Measurements from ENCODE around the gene GPR3.
A peak's percentile ranks its signal among the peaks of the same experiment; 100 is the strongest.

Gene GPR3

GRCh38 chr1:27392096-27392777 is at the start of gene GPR3:
TSS of gene GPR3 (plus strand) at chr1:27392622. CDS start at chr1:27393799, 1,177 bp downstream.
- peak; percentile 90 to 96 for DNase-seq

GRCh38 chr1:27342778-27343638 is 49.4 kb upstream of the GPR3 start:
- DNase-seq, result peak in 1 of 2 donors; percentile 38

- DNase-seq, result no peak
Observed at GRCh38 chr1:27343639-27344025, 48.8 kb upstream of the GPR3 start.

GRCh38 chr1:27345272-27345671 is 47.1 kb upstream of the GPR3 start:
- no peak for DNase-seq

DNA sequence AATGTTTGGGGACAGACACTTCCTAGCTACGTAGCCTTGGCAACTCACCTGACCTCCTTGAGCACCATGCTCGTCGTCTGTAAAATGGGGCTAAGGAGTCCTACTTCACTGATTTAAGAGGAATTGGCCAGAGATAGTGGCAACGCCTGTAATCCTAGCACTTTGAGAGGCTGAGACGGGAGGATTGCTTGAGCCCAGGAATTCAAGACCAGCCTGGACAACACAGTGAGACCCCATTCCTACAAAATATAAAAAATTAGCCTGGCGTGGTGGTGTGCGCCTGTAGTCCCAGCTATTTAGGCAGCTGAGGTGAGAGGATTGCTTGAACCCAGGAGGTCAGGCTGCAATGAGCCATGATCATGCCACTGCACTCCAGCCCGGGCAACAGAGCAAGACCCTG is 46.1 kb upstream of the GPR3 start:
- DNase-seq, result no peak

DNA sequence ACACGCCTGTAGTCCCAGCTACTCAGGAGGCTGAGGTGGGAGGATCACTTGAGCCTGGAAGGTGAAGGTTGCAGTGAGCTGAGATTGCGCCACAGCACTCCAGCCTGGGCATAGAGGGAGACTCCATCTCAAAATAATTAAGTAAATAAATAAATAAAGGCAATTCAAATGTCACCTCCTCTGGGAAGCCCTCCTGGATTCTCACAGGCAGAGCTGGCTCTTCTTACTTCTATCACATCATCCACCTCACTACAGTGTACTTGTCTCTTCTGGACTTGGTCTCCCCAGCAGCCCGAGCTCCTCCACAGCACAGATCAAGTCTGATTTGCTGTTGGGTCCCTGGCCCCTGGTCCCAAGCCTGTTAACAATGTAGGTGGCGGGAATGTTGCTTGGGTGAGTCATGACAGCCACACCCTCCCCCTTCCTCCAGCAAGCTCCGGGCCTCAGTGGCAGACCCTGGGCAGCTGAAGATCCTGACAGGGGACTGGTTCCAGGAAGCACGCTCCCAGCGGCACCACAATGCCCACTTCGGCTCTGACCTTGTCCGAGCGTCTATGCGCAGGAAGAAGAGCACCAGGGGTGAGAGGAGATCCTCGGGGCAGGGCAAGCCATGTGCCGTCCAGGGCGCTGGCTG is 45.3 kb upstream of the GPR3 start:
- no peak for DNase-seq

GRCh38 chr1:27348861-27349783 is 43.3 kb upstream of the GPR3 start:
- no peak for DNase-seq

- DNase-seq, result no peak
Observed at GRCh38 chr1:27349784-27350662, 42.4 kb upstream of the GPR3 start.

DNA sequence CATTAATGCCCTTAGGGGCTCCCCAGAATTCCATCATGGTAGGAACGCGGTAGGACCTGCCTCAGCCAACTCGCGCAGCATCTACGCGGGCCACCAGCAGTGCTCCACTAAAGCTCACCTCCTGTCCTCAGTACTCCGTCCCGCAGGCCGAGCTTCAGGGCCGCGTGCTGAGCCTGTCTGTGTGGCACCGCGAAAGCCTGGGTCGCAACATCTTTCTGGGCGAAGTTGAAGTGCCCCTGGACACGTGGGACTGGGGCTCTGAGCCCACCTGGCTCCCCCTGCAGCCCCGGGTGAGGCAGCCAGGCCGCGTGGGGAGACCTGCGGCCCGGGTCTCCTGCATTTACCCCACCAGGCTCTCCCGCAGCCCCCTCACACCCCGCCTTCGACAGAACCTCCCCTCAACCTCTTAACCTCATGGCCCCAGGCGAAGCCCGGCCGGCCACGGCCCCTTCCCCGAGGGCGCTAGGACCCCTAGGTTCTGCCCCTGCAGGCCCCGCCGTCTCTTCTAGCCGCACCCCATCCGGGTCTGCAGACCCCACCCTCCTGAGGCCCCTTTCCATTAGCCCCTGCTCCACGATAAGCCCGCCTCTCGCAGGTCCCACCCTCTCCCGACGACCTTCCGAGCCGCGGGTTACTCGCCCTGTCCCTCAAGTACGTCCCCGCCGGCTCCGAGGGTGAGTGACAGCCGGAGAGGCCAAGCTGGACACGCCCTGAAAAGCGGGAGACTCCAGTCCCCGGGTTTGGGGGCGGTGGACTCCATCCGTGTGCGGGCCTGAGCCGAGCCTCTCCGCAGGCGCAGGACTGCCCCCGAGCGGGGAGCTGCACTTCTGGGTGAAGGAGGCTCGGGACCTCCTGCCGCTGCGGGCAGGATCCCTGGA is 41.5 kb upstream of the GPR3 start:
- DNase-seq, result no peak

GRCh38 chr1:27351541-27352107 is 40.8 kb upstream of the GPR3 start:
- no peak for DNase-seq

GRCh38 chr1:27353166-27353565 is 39.3 kb upstream of the GPR3 start:
- no peak for DNase-seq

DNA sequence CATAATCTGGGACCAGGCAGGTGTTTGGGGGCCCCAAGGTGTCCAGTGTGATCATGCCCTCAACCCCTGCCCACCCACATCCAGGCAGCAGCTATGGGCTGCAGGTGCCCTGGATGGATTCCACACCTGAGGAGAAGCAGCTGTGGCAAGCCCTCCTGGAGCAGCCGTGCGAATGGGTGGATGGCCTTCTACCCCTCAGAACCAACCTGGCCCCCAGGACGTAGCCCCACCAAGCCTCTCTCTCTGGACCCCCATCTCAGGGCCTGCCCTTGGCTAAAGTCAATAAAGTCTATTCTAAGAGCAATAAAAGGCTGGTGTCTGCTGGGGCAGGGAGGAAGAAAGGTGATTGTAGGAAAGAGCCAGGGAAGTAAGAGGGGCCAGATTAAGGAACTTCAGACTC is 38.8 kb upstream of the GPR3 start:
- no peak for DNase-seq

DNA sequence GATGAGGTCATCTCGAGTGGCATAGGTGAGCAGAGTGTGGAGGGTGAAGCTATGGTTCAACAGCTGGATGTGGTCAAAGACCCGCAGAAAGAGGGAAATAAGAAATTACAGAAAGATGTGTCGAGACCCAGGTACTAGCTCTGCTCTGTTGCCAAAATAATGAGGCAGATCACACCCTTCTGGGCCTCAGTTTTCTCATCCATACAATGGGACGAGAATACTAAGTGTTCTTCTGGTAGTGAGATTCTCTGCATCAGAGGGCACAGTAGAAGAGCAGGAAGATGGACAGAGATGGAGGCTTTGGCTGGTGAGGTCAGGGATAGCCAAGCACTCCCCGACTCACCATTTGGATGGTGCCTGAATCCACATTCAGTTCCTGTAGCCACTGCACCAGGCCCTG is 36.7 kb upstream of the GPR3 start:
- no peak for DNase-seq

DNA sequence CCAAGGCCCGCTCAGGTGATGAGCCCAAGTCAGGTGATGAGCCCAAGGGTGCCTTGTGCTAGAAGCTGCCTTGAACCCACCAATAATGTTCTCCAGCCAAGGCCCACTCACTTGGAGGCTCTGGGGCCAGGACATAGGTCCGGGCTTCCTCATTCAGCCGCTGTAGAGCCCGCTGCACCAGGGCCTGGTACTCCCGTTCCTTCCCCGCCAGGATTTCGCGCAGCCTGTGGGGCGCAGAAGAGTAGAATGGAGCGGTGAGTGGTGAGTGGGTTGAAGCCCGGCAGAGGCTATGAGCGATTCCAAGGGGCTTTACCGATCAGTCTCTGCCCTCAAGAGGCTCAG is 36.2 kb upstream of the GPR3 start:
- DNase-seq, result no peak

DNA sequence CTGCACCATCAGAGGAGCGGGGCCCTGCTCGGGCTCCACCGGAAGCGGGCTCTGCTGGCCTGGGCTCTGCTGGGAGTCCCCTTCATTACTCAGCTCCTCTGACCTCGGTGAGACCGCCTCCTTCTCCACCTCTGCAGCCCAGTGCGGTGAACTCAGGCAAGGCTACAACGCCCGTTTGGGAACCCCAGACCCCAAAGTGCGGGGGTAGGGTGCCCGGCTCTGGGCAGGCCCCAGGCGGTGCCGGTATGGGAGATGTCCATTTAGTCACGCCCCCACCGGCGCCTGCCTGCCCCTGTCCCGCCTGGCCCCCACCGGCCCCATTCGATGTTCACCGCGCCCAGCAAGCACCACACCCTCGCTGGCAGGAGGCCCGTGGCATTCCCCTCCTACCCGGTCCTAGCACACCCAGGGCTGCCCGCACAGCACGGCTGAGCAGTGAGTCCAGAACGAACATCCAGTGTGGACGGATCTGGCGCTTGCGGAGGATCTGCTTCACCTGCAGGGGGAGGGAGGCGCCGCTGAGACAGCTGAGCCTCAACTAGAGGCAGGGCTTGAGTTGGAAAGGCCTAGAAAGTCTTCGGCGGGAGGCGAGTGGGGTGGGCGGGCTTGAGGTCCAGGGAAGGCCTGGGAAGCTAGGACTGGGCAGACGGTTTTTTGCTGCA is 35.7 kb upstream of the GPR3 start:
- no peak for DNase-seq

- DNase-seq, result peak; percentile 72 to 81
Observed at GRCh38 chr1:27357281-27358037, 35.0 kb upstream of the GPR3 start.

DNA sequence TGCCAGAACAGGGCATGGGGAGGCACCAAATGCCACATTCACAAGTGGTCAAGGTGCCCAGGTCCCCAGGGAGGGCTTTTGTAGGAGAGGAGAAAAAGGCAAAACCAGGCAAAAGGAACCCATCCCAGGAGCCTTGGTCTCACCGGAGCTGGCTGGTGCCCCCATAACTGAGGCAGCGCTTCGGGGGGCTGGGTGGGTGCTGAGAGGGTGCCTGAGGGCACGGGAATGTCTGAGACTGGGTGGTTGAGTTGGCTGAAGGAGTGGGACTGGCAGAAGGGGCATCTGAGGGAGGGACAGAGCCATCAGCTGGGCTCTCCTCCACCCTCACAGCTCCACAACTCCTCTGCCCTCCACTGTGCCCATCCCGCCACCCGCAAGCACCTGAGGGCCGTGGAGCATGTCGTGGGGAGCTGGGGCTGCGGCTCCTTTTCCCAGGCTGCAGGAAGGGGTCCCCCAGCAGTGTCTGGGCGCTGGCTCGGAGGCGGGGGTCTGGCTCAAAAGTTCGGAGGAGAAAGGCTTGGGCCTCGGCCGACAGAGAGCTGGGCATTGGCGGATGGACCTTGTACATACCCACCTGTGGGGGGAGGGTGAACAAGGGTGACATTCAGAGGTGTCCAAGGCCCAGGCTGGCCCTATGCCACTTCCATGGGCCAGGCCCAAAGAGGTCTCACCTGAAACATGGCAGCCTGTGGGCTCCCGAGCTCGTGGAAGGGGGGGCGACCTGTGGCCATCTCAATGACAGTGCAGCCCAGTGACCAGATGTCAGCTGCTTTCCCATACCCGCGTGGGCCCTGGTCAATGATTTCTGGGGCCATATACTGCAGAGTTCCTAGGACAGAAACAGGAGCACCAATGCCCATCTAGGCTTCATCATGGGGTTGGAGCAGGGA is 34.1 kb upstream of the GPR3 start:
- no peak for DNase-seq

GRCh38 chr1:27358928-27359313 is 33.5 kb upstream of the GPR3 start:
- no peak for DNase-seq

Data from stimulated activated CD4-positive, alpha-beta T cell treated with anti-CD3 and anti-CD28 coated beads, Interleukin-2, amount 100 ng/mL, for 48 hours (primary cell).